A172 (cell line): Measurements from ENCODE around the gene TBCD. TPM values are rescaled to one million over a fixed set of nuclear protein-coding genes. Genes with fewer than 3 reads are reported as not detected.

Experiments used
- DNase-seq: peaks from one replicate; pipeline ENCODE4 v3.0.0-alpha.2; 2015; ENCODE audit warnings: low spot score
- total RNA-seq: library from RNA; depleted of rRNA; stranded (reverse); fragments of >200 nt; shearing (Covaris generic); gene quantifications from 2 replicates; pipeline ENCODE4 v1.2.3, GENCODE V29; 2014

TBCD gene
- total RNA-seq, 1 experiment from 2014 or later, result 38.7 TPM

- DNase-seq, result no peak
These were observed 151.4 kb downstream of the TBCD start for GRCh38 chr17:82902972-82903874.

- no peak for DNase-seq
These were observed 153.3 kb downstream of the TBCD start for GRCh38 chr17:82905130-82905529.

GRCh38 chr17:82907797-82908542, 156.1 kb downstream of the TBCD start:
- no peak for DNase-seq

GRCh38 chr17:82908543-82909160, 156.8 kb downstream of the TBCD start:
- DNase-seq, result no peak

GRCh38 chr17:82909322-82909904, 157.5 kb downstream of the TBCD start:
- no peak for DNase-seq

- DNase-seq, result no peak
These were observed 158.2 kb downstream of the TBCD start for GRCh38 chr17:82910041-82910481.

GRCh38 chr17:82910770-82911169, 158.9 kb downstream of the TBCD start:
- no peak for DNase-seq

GRCh38 chr17:82911822-82912221, 160.0 kb downstream of the TBCD start:
- no peak for DNase-seq

- DNase-seq, result no peak
These were observed 160.7 kb downstream of the TBCD start for GRCh38 chr17:82912484-82913089.

- DNase-seq, result peak; percentile 19
These were observed 161.6 kb downstream of the TBCD start for GRCh38 chr17:82913304-82914043.

GRCh38 chr17:82914375-82914774, 162.5 kb downstream of the TBCD start:
- DNase-seq, result no peak

GRCh38 chr17:82915010-82915756, 163.3 kb downstream of the TBCD start:
- DNase-seq, result no peak

GRCh38 chr17:82915757-82916027, 163.8 kb downstream of the TBCD start:
- DNase-seq, result no peak

GRCh38 chr17:82917699-82918345, 166.0 kb downstream of the TBCD start:
- DNase-seq, result peak; percentile 17

GRCh38 chr17:82918508-82918907, 166.6 kb downstream of the TBCD start:
- DNase-seq, result no peak

- no peak for DNase-seq
These were observed 168.3 kb downstream of the TBCD start for GRCh38 chr17:82920150-82920549.

- no peak for DNase-seq
These were observed 168.8 kb downstream of the TBCD start for GRCh38 chr17:82920715-82921114.

GRCh38 chr17:82921426-82921825, 169.6 kb downstream of the TBCD start:
- no peak for DNase-seq

- DNase-seq, result no peak
These were observed 170.8 kb downstream of the TBCD start for GRCh38 chr17:82922646-82923045.
